ACHN (cell line): ENCODE results near the gene HIVEP2.
"Not testable (repeated sequence)": the region's sequence is repeated elsewhere in the genome, so short reads cannot be mapped to it uniquely, and the experiment has no call there.

Experiments
- DNase-seq: peaks from one replicate; pipeline ENCODE4 v3.0.0-alpha.2; 2015
- in situ Hi-C: cut with HindIII; loops from 2 replicates; pipeline ENCODE4 v1.10.0; 2017; ENCODE audit warnings: low sequenced_read_pairs, low pct_ligation_motif_present, low pct_unique_long_range_greater_than_20kb

The HIVEP2 gene

GRCh38 chr6:142945049-142945445 is at the start of gene HIVEP2:
TSS of gene HIVEP2 (minus strand) at chr6:142945176. CDS start at chr6:142774738, 170,438 bp downstream.
- in situ Hi-C loops: no loop called here

GRCh38 chr6:142993977-142994376 is 49.0 kb upstream of the HIVEP2 start:
- in situ Hi-C loops: no loop called here
- no peak for DNase-seq

More at GRCh38 chr6:142945049-142945445, at the start of gene HIVEP2:
- peak; percentile 82 for DNase-seq

GRCh38 chr6:142987490-142987889 is 42.5 kb upstream of the HIVEP2 start:
- DNase-seq: no peak
- in situ Hi-C loops: no loop called here

- in situ Hi-C loops: no loop called here
- no peak for DNase-seq
Measured at GRCh38 chr6:142985281-142985680, 40.3 kb upstream of the HIVEP2 start.

GRCh38 chr6:142984386-142984785 is 39.4 kb upstream of the HIVEP2 start:
- in situ Hi-C loops: no loop called here
- no peak for DNase-seq

GRCh38 chr6:142975365-142975764 is 30.4 kb upstream of the HIVEP2 start:
- in situ Hi-C loops: no loop called here
- peak; percentile 2 for DNase-seq

GRCh38 chr6:142970941-142971340 is 26.0 kb upstream of the HIVEP2 start:
- in situ Hi-C loops, DNase-seq: not testable (repeated sequence)

GRCh38 chr6:142968601-142969000 is 23.6 kb upstream of the HIVEP2 start:
- in situ Hi-C loops: no loop called here
- DNase-seq: no peak

- in situ Hi-C loops: no loop called here
- no peak for DNase-seq
Measured at GRCh38 chr6:142966294-142966693, 21.3 kb upstream of the HIVEP2 start.

GRCh38 chr6:142965164-142965563 is 20.2 kb upstream of the HIVEP2 start:
- DNase-seq: no peak
- in situ Hi-C loops: no loop called here

- no peak for DNase-seq
- in situ Hi-C loops: no loop called here
Measured at GRCh38 chr6:142960098-142960497, 15.1 kb upstream of the HIVEP2 start.

GRCh38 chr6:142958343-142958742 is 13.4 kb upstream of the HIVEP2 start:
- in situ Hi-C loops: no loop called here
- no peak for DNase-seq

- no peak for DNase-seq
- in situ Hi-C loops: no loop called here
Measured at GRCh38 chr6:142956726-142957125, 11.8 kb upstream of the HIVEP2 start.

GRCh38 chr6:142954844-142955243 is 9.9 kb upstream of the HIVEP2 start:
- DNase-seq: no peak
- in situ Hi-C loops: no loop called here

- no peak for DNase-seq
- in situ Hi-C loops: no loop called here
Measured at GRCh38 chr6:142953373-142954273, 8.6 kb upstream of the HIVEP2 start.

GRCh38 chr6:142952614-142953013 is 7.6 kb upstream of the HIVEP2 start:
- no peak for DNase-seq
- in situ Hi-C loops: no loop called here

GRCh38 chr6:142950291-142950690 is 5.3 kb upstream of the HIVEP2 start:
- in situ Hi-C loops: no loop called here
- no peak for DNase-seq

GRCh38 chr6:142947714-142948480 is 2.9 kb upstream of the HIVEP2 start:
- no peak for DNase-seq
- in situ Hi-C loops: no loop called here

- in situ Hi-C loops: no loop called here
- peak; percentile 76 for DNase-seq
Measured at GRCh38 chr6:142946924-142947713, 2.1 kb upstream of the HIVEP2 start.
